HEK293 (cell line): ENCODE measurements around the gene PLAU.

ENCODE experiments used
- ZNF292 ChIP-seq: fragments of 450-650 bp; formaldehyde crosslinking; IDR thresholded peaks from 2 replicates; pipeline ENCODE4 v1.5.1; 2016; ENCODE audit warnings: low read depth, missing biosample characterization, missing genetic modification characterization, borderline replicate concordance
- ZNF404 ChIP-seq: fragments of 450-650 bp; formaldehyde crosslinking; IDR thresholded peaks from 2 replicates; pipeline ENCODE4 v1.5.1; 2017; ENCODE audit warnings: missing biosample characterization, missing genetic modification characterization

GRCh38 chr10:73964743-73965142, 53.8 kb downstream of the PLAU start:
- TF ChIP-seq ZNF292 (tag by site-specific recombination), result no peak
- no peak for TF ChIP-seq ZNF404 (tag by site-specific recombination)
